Cardiac muscle cell (in vitro differentiated cells and primary cell): ENCODE data around the gene UMOD. TPM values are rescaled to one million over a fixed set of nuclear protein-coding genes. Genes with fewer than 3 reads are reported as not detected.

Source experiments
- DNase-seq, 2 donors: peaks; one replicate each; pipeline versions ENCODE4 v3.0.0 to v3.0.0-alpha.2; 2010 to 2017; ENCODE audit warnings: low read depth in 1 of 2, low spot score in 1 of 2
- H3K27ac ChIP-seq: fragments of 200-600 bp; sonication (generic); 2 replicates; pipeline ENCODE4 v1.5.1; 2016
- H3K27me3 ChIP-seq: fragments of 200-600 bp; sonication (generic); 2 replicates; pipeline ENCODE4 v1.6.0; 2016; ENCODE audit warnings: control low read depth
- H3K36me3 ChIP-seq: fragments of 200-600 bp; sonication (generic); 2 replicates; pipeline ENCODE4 v1.5.1; 2016; ENCODE audit warnings: control low read depth
- H3K4me1 ChIP-seq: fragments of 200-600 bp; sonication (generic); 2 replicates; pipeline ENCODE4 v1.8.1; 2017; ENCODE audit warnings: low read depth, mild to moderate bottlenecking, mixed run types
- H3K4me3 ChIP-seq: fragments of 200-600 bp; sonication (generic); 2 replicates; pipeline ENCODE4 v1.5.1; 2016; ENCODE audit warnings: mild to moderate bottlenecking
- H3K9me3 ChIP-seq: fragments of 200-600 bp; sonication (generic); 2 replicates; pipeline ENCODE4 v1.5.1; 2017; ENCODE audit warnings: low read depth, mild to moderate bottlenecking, control low read depth
- polyA plus RNA-seq: library from polyadenylated mRNA; unstranded; fragments of >200 nt; fragmentation: Nextera tagmentation; extraction: Ambion mirVana; gene quantifications from 2 replicates; pipeline ENCODE4 v1.2.1, GENCODE V29; 2016
- total RNA-seq: library from RNA; depleted of rRNA; stranded (reverse); fragments of >200 nt; gene quantifications from 2 replicates; pipeline ENCODE4 v1.2.3, GENCODE V29; 2016
- TF ChIP-seq, protein P1 (sequence below): IDR thresholded peaks from 2 replicates; pipeline ENCODE4 v1.5.1; 2012; ENCODE audit warnings: low read depth, mild to moderate bottlenecking, low read length

The UMOD gene
- total and polyA plus RNA-seq, 2 experiments from 2014 or later = not detected

DNA sequence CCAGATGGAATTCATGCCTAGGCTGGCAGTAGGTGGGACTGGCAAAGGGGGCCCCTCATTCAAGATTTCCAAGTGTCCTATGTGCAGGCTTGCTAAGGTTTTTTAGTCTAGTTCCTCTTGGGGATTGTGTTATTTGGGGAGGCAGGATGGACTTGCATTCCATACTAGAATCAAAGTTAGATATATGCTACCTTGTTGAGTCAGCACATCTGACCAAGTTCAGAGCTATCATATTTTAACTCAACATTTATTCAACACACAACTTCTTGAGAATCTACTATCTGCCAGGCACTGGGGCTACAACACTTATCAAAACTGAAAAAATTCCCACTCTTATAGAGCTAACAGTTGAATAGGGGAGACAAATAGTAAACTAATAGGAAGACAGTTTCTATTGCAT, 31.9 kb downstream of the UMOD start:
- H3K9me3 ChIP-seq = no peaks in the 10 kb centered on the region
- H3K27me3 ChIP-seq = peaks cover 7% of the 10 kb centered on the region
- H3K36me3 ChIP-seq = no peaks in the 10 kb centered on the region
- DNase-seq = no peak
- TF ChIP-seq, protein P1, sequence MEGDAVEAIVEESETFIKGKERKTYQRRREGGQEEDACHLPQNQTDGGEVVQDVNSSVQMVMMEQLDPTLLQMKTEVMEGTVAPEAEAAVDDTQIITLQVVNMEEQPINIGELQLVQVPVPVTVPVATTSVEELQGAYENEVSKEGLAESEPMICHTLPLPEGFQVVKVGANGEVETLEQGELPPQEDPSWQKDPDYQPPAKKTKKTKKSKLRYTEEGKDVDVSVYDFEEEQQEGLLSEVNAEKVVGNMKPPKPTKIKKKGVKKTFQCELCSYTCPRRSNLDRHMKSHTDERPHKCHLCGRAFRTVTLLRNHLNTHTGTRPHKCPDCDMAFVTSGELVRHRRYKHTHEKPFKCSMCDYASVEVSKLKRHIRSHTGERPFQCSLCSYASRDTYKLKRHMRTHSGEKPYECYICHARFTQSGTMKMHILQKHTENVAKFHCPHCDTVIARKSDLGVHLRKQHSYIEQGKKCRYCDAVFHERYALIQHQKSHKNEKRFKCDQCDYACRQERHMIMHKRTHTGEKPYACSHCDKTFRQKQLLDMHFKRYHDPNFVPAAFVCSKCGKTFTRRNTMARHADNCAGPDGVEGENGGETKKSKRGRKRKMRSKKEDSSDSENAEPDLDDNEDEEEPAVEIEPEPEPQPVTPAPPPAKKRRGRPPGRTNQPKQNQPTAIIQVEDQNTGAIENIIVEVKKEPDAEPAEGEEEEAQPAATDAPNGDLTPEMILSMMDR = no peak
- H3K27ac ChIP-seq = no peak overlapping the region
- H3K4me1 ChIP-seq = no peaks in the 10 kb centered on the region
- H3K4me3 ChIP-seq = no peak overlapping the region

DNA sequence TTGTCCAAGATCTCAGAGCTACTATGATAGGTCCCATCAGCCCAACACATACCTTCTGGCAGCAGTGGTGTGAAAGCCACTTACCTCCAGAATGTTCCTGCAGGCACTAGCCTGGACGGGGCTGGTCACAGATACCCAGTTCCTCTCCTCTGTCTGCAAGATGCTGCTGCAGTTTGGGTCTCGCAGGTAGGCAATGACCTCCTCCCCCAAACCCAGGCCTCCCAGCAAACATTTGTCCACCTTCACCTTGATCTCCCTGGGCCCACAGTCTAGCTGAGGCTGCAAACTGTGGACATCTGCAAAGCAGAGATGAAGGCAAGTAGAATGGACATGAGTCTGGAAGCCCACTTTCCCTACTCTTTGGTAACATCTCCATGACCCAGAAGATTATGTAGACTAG, 32.3 kb downstream of the UMOD start:
- Histone ChIP-seq H3K9me3 (no peaks in the 10 kb centered on the region), H3K4me3 (no peak overlapping the region), H3K27ac (no peak overlapping the region), H3K27me3 (peaks cover 7% of the 10 kb centered on the region), H3K4me1 (no peaks in the 10 kb centered on the region), H3K36me3 (no peaks in the 10 kb centered on the region)
- no peak for DNase-seq
- TF ChIP-seq, protein P1 = no peak

DNA sequence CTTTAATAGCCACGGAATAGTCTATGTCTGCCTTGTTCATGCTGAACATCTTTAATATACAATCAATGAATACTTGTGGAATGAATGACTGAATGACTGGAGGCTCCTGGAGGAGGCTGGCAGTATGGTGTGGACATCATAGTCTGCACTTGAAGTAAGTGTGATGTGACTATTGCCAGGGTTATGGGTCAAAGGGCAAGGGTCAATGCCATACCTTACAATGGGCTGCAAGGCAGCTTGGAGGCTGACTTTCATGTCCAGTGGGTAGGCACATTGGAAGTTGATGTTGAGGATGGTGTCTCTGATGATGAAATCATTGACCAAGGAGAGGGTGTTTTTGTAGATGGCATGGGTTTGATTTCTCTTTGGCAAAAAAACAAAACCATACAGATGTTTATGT, 33.1 kb downstream of the UMOD start:
- DNase-seq = no peak
- Histone ChIP-seq H3K27me3 (peaks cover 7% of the 10 kb centered on the region), H3K9me3 (no peaks in the 10 kb centered on the region), H3K36me3 (no peaks in the 10 kb centered on the region), H3K27ac (no peak overlapping the region), H3K4me3 (no peak overlapping the region), H3K4me1 (no peaks in the 10 kb centered on the region)
- TF ChIP-seq, protein P1 = no peak

DNA sequence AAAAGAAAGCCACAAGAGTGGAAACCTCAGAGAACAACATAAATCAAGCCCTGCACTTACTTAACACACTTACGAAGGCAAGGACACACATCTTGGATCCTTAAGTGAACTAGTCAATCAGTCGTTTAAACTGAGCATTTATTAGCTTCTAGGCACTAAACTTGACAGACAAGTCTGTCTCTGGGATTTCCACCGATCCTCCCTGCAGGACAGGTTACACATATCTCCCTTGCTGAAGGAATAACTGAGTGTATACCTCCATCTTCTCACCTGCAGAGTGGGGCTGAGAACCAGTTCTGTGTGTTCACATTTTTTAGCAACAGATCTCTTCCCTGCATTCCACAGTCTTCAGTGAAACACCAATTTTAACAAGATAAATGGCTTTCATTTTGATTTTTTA, 34.1 kb downstream of the UMOD start:
- Histone ChIP-seq H3K36me3 (no peaks in the 10 kb centered on the region), H3K4me1 (no peaks in the 10 kb centered on the region), H3K27ac (no peak overlapping the region), H3K27me3 (peaks cover 7% of the 10 kb centered on the region), H3K9me3 (no peaks in the 10 kb centered on the region), H3K4me3 (no peak overlapping the region)
- TF ChIP-seq, protein P1 = no peak
- DNase-seq = no peak

DNA sequence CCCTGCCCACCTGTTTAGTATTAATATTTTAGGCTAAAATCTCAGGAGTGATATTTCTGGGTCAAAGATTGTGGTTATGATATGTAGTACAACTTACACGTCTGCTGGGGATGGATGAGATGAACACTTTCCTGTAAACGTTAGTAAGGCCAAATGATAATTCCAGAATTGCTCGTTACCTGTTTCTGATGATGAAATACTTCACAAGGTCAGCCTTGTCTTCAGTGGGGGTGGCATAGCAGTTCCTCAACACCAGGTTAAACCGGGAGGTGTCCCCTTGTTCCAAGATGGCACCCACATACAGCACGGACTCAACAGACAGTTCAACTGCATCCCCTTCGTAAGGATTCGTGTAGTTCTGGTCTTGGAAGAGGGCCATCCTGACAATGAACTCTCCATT, 34.5 kb downstream of the UMOD start:
- no peak overlapping the region for H3K27ac ChIP-seq
- TF ChIP-seq, protein P1 = no peak
- H3K27me3 ChIP-seq = peaks cover 7% of the 10 kb centered on the region
- no peak overlapping the region for H3K4me3 ChIP-seq
- DNase-seq = no peak
- no peaks in the 10 kb centered on the region for H3K4me1 ChIP-seq
- H3K36me3 ChIP-seq = no peaks in the 10 kb centered on the region
- H3K9me3 ChIP-seq = no peaks in the 10 kb centered on the region

DNA sequence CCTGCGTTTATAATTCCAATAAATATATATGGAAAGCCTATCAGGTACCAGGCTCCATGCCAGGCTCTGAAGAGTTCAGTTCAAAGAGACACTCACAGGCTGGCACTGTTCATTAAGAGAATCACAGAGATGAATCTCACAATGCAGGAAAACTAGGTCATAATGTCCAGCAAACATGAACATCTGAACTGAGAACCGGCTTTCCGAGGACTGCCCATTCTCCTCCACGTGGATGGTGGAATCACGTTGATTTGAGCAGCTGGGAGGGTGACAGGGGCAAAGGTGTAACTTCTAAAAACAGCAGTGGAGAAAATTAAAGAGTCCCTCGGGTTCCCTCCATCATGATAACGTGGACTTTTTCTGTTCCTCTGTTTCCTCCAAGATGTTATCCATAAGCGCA, 35.4 kb downstream of the UMOD start:
- no peak overlapping the region for H3K27ac ChIP-seq
- TF ChIP-seq, protein P1 = no peak
- peaks cover 7% of the 10 kb centered on the region for H3K27me3 ChIP-seq
- DNase-seq = no peak
- no peaks in the 10 kb centered on the region for H3K36me3 ChIP-seq
- no peaks in the 10 kb centered on the region for H3K9me3 ChIP-seq
- H3K4me3 ChIP-seq = no peak overlapping the region
- H3K4me1 ChIP-seq = no peaks in the 10 kb centered on the region
